Keratinocyte (primary cell): ENCODE measurements around the gene RIPPLY2. TPM values are rescaled to one million over a fixed set of nuclear protein-coding genes. Genes with fewer than 3 reads are reported as not detected.

Experiments used
- DNase-seq: peaks from one replicate; pipeline ENCODE4 v3.0.0-alpha.2; 2011; ENCODE audit warnings: low read depth, missing footprints, low spot score
- FAIRE-seq: peaks from 2 replicates; lab custom pipeline; 2011; peaks lifted over from hg19 to GRCh38; lab: Jason Lieb, UNC
- H2AFZ ChIP-seq: 2 replicates; pipeline ENCODE4 v1.6.0; 2012; ENCODE audit warnings: low read length, control low read depth, inconsistent platforms; ENCODE audit not compliant: control insufficient read depth
- H3K27ac ChIP-seq: 2 replicates; pipeline ENCODE4 v1.5.1; 2011; ENCODE audit warnings: low read length; ENCODE audit not compliant: control insufficient read depth, insufficient read depth
- H3K27me3 ChIP-seq: 3 replicates; pipeline ENCODE4 v1.6.0; 2011; ENCODE audit warnings: low read length; ENCODE audit not compliant: control insufficient read depth, insufficient read depth; ENCODE audit errors: extremely low read depth
- H3K36me3 ChIP-seq, 2 experiments: 2 replicates in 1 of 2; 3 replicates in 1 of 2; pipeline ENCODE4 v1.5.1; 2011; ENCODE audit warnings: low read length in 2 of 2, mild to moderate bottlenecking in 1 of 2; ENCODE audit not compliant: control insufficient read depth in 2 of 2, insufficient read depth in 2 of 2; ENCODE audit errors: extremely low read depth in 1 of 2
- H3K4me1 ChIP-seq: 3 replicates; pipeline ENCODE4 v1.5.1; 2011; ENCODE audit warnings: low read length; ENCODE audit not compliant: control insufficient read depth, insufficient read depth; ENCODE audit errors: extremely low read depth
- H3K4me2 ChIP-seq: 3 replicates; pipeline ENCODE4 v1.6.0; 2011; ENCODE audit warnings: low read depth, low read length; ENCODE audit not compliant: control insufficient read depth, insufficient read depth; ENCODE audit errors: extremely low read depth
- H3K4me3 ChIP-seq, 3 experiments: fragments of 200-600 bp in 1 of 3; sonication (generic) in 1 of 3; 2 replicates in 2 of 3; 3 replicates in 1 of 3; pipeline ENCODE4 v1.5.1; 2011 to 2016; ENCODE audit warnings: low read length in 3 of 3, mild to moderate bottlenecking in 3 of 3, control low read depth in 2 of 3, inconsistent platforms in 1 of 3, low read depth in 1 of 3, mixed read lengths in 1 of 3, mixed run types in 1 of 3, moderate library complexity in 1 of 3; ENCODE audit not compliant: control insufficient read depth in 2 of 3, insufficient read depth in 2 of 3; ENCODE audit errors: extremely low read depth in 1 of 3
- H3K79me2 ChIP-seq: 2 replicates; pipeline ENCODE4 v1.6.0; 2012; ENCODE audit warnings: low read length; ENCODE audit not compliant: control insufficient read depth, insufficient read depth
- H3K9ac ChIP-seq: 3 replicates; pipeline ENCODE4 v1.6.0; 2011; ENCODE audit warnings: low read length; ENCODE audit not compliant: control insufficient read depth, insufficient read depth; ENCODE audit errors: extremely low read depth
- H3K9me1 ChIP-seq: 3 replicates; pipeline ENCODE4 v1.6.0; 2011; ENCODE audit warnings: low read length; ENCODE audit not compliant: control insufficient read depth, insufficient read depth; ENCODE audit errors: extremely low read depth
- H3K9me3 ChIP-seq: 2 replicates; pipeline ENCODE4 v1.5.1; 2012; ENCODE audit warnings: low read depth, low read length; ENCODE audit not compliant: control insufficient read depth
- H4K20me1 ChIP-seq: 3 replicates; pipeline ENCODE4 v1.6.0; 2011; ENCODE audit warnings: low read length; ENCODE audit not compliant: control insufficient read depth, insufficient read depth; ENCODE audit errors: extremely low read depth
- CTCF ChIP-seq, 3 experiments: IDR thresholded peaks in 1 of 3; conservative IDR thresholded peaks in 1 of 3; optimal IDR thresholded peaks in 1 of 3; 2 replicates in 2 of 3; 3 replicates in 1 of 3; pipeline versions ENCODE3 to v1.5.1; 2011; ENCODE audit warnings: low read length in 3 of 3, mild to moderate bottlenecking in 3 of 3, moderate library complexity in 2 of 3, control low read depth in 1 of 3, inconsistent platforms in 1 of 3; ENCODE audit not compliant: insufficient read depth in 2 of 3; ENCODE audit errors: extremely low read depth in 1 of 3
- EZH2 ChIP-seq: IDR thresholded peaks from one replicate; pipeline ENCODE4 v1.6.1; 2012; ENCODE audit warnings: inconsistent platforms, mild to moderate bottlenecking, low read length, moderate library complexity
- dilution Hi-C: fragments of 300-500 bp; cut with MboI; formaldehyde crosslinking; loops from one replicate; pipeline ENCODE4 v1.7.0; 2020; ENCODE audit warnings: low sequenced_read_pairs; ENCODE audit not compliant: extremely low pct_ligation_motif_present
- polyA plus RNA-seq, 5 experiments: library from polyadenylated mRNA; depleted of rRNA in 3 of 5; stranded (reverse) in 3 of 5; stranded (forward) in 1 of 5; unstranded in 1 of 5; fragments of >200 nt; gene quantifications; 1 replicate in 1 of 5; 2 replicates in 3 of 5; 3 replicates in 1 of 5; pipeline versions ENCODE4 v1.2.1 to v1.2.3, GENCODE V29; 2011 to 2012; ENCODE audit warnings: missing spikeins in 2 of 5, low read depth in 1 of 5, low replicate concordance in 1 of 5

The RIPPLY2 gene
- polyA plus RNA-seq, 1 donor (not counting 4 experiments of a cell fraction or from before 2014, with no cell fraction given): 0.60 TPM

GRCh38 chr6:83872386-83873118 lies 19.4 kb downstream of the RIPPLY2 start:
- DNase-seq (no peak), FAIRE-seq (no peak)
- H3K4me2 ChIP-seq: no peak overlapping the region
- dilution Hi-C loops: no loop called here
- no peak overlapping the region for H3K27ac ChIP-seq
- no peak overlapping the region for H3K9ac ChIP-seq
- H3K36me3 ChIP-seq: no peaks in the 10 kb centered on the region
- H3K79me2 ChIP-seq: peaks cover 6% of the 10 kb centered on the region
- no peak overlapping the region for H3K4me3 ChIP-seq
- no peaks in the 10 kb centered on the region for H3K27me3 ChIP-seq
- no peaks in the 10 kb centered on the region for H3K9me1 ChIP-seq
- no peaks in the 10 kb centered on the region for H3K9me3 ChIP-seq
- H3K4me1 ChIP-seq: peaks cover 11% of the 10 kb centered on the region
- H4K20me1 ChIP-seq: no peaks in the 10 kb centered on the region
- no peak for TF ChIP-seq CTCF (optimal IDR thresholded peaks at IDR 0.05 in 1 of 3, IDR thresholded peaks at IDR 0.05 in 1 of 3, conservative IDR thresholded peaks at IDR 0.05 in 1 of 3; ENCODE audit: extremely low read depth in 1 of 3, insufficient read depth in 2 of 3, low read length in 3 of 3)
- TF ChIP-seq EZH2: no peak
- H2AFZ ChIP-seq: no peak overlapping the region

GRCh38 chr6:83873869-83874268 lies 20.7 kb downstream of the RIPPLY2 start:
- FAIRE-seq: no peak
- DNase-seq: no peak
- dilution Hi-C loops: no loop called here
- H3K36me3 ChIP-seq: no peaks in the 10 kb centered on the region
- H4K20me1 ChIP-seq: no peaks in the 10 kb centered on the region
- no peaks in the 10 kb centered on the region for H3K9me3 ChIP-seq
- H3K4me2 ChIP-seq: no peak overlapping the region
- no peak overlapping the region for H3K4me3 ChIP-seq
- no peak overlapping the region for H2AFZ ChIP-seq
- H3K4me1 ChIP-seq: no peaks in the 10 kb centered on the region
- TF ChIP-seq CTCF (optimal IDR thresholded peaks at IDR 0.05 in 1 of 3, IDR thresholded peaks at IDR 0.05 in 1 of 3, conservative IDR thresholded peaks at IDR 0.05 in 1 of 3; ENCODE audit: extremely low read depth in 1 of 3, insufficient read depth in 2 of 3, low read length in 3 of 3) (no peak), EZH2 (no peak)
- H3K79me2 ChIP-seq: peaks cover 6% of the 10 kb centered on the region
- no peak overlapping the region for H3K9ac ChIP-seq
- no peaks in the 10 kb centered on the region for H3K9me1 ChIP-seq
- H3K27ac ChIP-seq: no peak overlapping the region
- no peaks in the 10 kb centered on the region for H3K27me3 ChIP-seq
